NCI-H774 (cell line): ENCODE results near the gene MLLT3.

ENCODE experiments used
- DNase-seq: peaks from one replicate; lab custom pipeline; 2025; lab: John Stamatoyannopoulos, UW

The MLLT3 gene

DNA sequence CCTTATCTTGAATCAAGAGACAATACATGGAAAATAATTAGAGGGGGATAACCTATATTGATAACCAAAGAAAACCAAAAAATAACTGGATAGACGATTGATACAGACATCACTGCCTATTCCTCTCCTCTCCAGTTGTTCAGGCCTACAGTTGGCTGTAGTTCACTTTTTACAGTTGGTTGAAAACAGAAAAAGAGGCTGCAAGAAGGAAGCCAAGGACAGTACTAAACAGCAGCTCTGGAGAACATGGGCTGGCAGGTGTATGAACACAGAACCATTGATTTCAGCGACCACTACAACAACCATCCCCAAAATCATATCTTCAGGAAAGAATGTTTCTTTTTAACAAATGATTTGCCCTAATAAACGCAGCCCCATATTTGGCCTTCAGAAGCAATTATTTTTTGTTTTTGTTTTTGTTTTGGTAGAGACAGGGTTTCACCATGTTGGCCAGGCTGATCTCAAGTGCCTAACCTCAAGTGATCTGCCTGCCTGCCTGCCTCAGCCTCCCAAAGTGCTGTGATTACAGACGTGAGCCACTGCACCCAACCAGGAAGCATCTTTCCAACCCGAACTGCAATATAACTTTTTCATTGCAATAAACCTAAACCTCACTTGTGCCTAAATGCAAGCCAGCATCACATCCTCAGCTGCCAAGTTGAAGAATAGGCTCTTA is 64.3 kb downstream of the MLLT3 start:
- no peak for DNase-seq

- no peak for DNase-seq
Measured at GRCh38 chr9:20557285-20557684, 65.0 kb downstream of the MLLT3 start.

DNA sequence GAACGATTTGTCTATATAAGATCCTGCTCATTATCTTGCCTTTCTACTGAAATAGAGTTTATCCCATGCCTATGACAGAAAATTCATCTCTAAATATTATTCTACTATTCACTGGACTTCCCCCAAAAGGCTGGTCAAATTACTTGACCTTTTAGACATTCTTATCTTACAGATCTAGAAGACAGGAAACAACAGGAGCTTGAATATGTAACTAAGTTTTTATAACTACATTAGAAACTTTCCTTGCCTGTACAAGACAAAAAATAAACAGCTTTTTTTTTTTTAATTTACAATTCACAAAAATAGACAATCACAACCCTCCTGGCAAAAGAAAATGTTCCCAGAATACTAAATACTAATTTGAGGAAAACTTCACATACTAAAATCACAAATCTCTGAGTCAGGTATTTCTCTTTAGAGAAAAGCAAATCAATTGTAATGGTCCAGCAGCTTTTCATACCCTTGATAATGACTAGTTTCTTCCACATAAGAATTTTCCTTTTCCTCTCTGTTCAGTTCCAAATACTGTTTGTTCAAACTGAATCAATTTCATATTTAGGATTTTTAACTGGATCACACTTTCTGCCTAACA is 68.6 kb downstream of the MLLT3 start:
- no peak for DNase-seq

DNA sequence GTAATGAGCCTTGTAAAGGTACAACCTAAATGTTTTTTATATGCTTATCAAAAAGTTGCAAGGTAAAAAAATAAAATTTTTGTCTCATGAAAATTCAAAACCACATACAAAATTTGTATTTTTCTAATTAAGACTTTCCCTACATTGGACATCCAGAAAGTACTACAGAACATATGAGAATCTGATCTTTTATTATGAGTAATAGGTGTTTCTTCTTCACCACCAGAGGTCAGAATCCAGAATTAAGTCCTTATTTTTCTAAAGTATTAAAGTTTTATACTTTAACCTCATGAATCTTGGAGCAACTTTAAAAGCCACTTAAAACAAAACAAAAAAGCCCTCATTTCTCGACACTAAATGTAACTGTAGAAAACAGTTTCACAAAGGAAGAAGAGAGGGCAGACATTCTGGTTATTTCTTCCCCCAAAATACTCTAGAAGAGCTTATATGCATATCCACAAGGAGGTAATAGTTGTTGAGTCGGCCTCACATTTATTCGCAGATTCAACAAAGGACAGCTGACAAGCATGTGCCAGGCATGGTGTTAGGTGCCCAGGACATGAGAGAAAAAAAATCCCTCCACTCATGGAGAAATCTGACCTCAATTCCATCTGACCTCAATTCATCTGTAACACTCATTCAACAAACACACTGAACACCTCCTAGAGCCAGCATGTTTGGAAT is 69.3 kb downstream of the MLLT3 start:
- DNase-seq, result no peak

DNA sequence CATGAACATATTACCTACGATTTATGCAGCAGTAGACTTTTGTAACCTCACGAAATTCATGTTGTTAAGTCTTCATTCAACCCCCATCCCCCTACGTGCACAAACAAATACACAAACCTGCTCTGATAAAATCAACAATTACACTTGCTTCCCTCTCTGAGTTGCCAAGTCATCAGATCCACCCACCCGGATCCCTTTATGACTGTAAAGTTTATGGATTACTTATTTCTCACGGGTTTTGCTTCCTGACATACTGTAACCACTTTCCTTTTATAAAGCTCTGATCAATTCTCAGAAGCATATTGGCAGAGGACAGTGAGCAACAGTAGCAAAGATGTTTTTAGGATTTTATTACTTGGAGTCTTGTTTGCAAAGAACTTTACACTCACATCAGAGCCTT is 70.5 kb downstream of the MLLT3 start:
- no peak for DNase-seq

DNA sequence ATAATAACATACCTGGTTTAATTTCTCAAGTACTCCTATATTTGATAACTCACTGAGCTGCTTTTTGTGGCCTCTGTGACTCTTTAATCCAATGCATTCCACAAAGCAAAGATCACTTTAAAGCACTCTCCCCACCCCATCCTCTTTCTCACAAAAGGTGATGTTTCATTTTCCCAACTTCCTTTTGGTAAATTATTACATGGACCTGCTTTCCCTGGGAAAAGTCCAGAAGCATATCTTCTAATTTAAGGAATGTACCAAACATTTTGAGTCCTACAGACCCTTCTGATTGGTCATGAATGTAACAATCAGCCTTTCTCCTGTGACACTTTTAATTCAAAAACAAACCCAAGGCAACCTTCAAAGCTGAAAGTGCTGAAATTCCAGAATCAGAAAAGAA is 71.1 kb downstream of the MLLT3 start:
- DNase-seq, result no peak

DNA sequence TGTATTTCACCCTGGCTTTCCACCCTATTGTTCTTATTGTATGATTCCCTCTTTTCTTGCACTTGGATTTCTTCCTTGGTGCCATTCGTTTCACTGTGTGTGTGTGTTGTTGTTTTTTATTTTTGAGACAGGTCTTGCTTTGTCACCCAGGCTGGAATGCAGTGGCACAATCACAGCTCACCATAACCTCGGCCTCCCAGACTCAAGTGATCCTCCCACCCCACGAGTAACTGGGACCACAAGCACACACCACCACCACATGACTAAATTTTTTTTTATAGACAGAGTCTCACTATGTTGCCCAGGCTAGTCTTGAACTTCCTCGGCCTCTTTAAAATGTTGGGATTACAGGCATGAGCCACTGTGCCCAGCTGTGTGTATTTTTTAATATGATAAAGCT is 72.0 kb downstream of the MLLT3 start:
- no peak for DNase-seq

DNA sequence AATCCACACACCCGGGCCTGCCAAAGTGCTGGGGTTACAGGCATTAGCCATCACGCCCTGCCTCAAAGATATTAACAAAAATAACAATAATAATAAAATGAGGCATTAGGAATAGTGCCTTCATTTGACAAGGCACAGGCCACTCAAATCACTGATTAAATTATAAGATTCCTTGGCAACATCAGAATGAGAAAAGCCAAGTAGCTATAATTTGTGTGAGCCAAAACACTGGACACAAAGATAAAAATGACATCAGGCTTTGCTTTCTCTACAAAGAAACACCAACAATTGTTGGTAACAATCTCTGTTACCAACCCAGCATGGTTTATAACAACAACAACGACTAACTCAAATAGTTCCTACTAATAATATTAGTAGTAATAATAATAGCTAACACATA is 73.2 kb downstream of the MLLT3 start:
- no peak for DNase-seq

- no peak for DNase-seq
Measured at GRCh38 chr9:20545023-20545622, 77.2 kb downstream of the MLLT3 start.

- no peak for DNase-seq
Measured at GRCh38 chr9:20540169-20540863, 82.0 kb downstream of the MLLT3 start.

DNA sequence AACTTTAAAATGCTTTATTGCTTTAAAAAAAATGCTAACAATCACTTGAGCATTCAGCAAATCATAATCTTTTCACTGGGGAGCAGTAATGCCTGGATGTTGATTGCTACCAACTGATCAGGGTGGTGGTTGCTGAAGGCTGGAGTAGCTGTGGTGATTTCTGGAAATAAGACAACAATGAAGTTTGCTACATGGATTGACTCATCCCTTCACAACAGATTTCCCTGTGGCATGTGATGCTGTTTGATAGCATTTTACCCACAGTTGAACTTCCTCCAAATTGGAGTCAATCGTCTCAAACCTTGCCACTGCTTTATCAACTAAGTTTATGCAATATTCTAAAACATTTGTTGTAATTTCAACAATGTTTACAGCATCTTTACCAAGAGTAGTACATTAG is 83.3 kb downstream of the MLLT3 start:
- no peak for DNase-seq

DNA sequence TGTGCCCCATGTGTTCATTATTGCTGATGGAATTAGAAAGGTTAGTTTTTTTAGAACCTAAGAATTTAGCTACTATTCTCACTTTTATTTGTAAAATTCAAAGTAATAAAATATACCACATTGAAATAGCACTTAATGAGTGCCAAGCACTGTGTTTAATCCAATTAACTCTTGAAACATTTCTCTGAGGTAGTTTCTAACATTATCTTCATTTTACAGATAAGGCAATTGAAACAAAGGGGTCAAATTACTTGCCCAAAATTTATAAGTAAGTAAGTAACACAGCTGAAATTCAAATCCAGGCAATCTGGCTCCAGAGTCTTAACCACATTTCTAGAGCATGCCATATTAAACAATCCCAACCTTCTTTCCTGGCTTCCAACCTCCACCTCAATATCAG is 84.2 kb downstream of the MLLT3 start:
- DNase-seq, result no peak

- no peak for DNase-seq
Measured at GRCh38 chr9:20537294-20537693, 85.0 kb downstream of the MLLT3 start.

GRCh38 chr9:20532584-20532983 is 89.7 kb downstream of the MLLT3 start:
- DNase-seq, result no peak

- DNase-seq, result no peak
Measured at GRCh38 chr9:20529837-20530236, 92.5 kb downstream of the MLLT3 start.

DNA sequence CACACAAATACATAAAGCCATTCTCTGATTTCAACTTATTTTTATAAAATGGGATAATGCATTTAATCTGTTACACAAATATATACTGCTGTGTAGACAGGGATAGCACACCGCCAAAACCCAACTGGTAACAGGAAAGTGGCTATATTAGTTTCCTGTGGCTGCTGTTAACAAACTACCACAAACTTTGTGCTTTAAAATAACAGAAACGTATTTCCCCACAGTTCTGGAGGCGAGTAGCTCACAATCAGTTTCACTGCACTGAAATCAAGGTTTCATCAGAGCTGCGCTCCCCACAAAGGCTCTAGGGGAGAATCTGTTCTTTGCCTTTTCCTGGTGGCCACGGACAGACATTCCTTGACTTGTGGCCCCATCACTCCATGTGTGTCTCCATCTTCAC is 94.0 kb downstream of the MLLT3 start:
- DNase-seq, result no peak

GRCh38 chr9:20526500-20527319 is 95.6 kb downstream of the MLLT3 start:
- no peak for DNase-seq

DNA sequence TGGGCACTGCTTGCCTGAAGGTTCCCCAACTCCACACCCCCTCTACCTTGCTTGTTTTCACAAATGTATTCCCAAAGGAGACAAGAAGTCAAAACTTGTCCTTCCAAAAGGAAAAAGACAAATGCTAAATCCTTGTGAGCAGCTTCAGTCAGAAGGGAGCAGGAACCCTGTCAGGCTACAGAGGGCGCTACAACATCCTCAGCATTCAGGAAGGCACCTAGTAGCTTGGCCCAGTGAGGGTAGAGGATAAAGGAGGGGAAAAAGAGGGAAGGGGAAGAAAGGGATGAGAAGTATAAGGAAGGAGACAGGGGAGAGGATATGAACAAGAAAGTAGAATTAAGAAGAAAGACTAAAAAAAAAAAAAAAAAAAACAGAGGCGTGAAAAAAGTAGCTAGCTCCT is 97.5 kb downstream of the MLLT3 start:
- DNase-seq, result no peak

DNA sequence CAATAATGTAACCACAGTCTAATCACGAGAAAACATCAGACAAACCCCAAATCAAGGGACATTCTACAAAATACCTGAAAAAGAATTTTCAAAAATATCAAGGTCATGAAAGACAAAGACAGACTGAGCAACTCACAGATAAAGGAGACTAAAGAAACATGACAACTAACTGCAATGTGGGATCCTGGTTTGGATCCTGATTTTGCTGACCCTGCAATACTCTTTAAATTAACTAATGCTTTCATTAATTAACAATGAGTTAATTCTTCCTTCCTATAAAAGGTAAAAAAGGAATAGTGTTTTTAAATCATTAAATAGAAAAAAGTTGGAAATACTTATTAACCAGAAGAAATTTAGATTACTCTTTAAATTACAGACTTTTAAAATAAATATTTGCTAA is 103.6 kb downstream of the MLLT3 start:
- no peak for DNase-seq

DNA sequence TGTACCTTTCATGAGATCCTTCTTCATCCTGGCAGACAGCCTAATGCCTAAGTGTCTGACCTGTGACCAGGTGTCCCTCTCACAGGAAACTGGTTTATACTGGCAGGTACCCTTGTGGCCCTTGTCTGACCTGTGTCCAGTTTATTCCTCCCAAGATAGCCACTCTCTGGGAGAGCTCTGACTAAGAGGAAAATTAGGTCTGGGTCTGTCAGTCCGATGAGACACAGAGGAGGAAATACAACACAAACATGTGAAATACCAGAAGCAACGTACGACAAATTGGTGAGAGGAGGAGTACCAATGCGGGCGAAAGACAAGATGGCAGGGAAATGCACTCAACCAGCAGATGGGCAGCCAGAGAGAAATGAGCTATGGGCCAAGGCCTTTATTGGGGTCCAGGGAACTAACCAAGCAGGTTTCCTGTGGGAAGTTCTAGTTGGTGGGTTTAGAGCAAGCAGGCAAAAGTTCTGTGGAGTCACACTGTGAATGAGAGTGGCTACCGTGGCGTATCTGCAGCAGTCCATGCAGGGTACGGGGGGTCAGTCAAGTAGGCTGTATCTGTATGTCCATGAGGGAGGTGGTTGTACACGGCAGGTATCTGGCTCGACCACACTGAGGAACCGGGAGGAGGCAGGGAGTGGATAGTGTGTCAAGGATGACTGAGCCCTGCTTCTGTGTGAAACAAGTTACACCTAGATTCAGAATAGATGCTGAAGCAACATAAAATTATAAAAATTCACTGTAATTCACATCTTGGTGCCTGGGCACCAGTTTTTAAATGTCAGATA is 109.0 kb downstream of the MLLT3 start:
- no peak for DNase-seq

- DNase-seq, result no peak
Measured at GRCh38 chr9:20512636-20513035, 109.7 kb downstream of the MLLT3 start.
